Liver (tissue), 2 donors: Measurements from ENCODE around the gene VSIG10.

Experiments used
- CTCF ChIP-seq: fragments of 150-350 bp; IDR thresholded peaks from 2 replicates; pipeline ENCODE4 v1.5.1; 2017; ENCODE audit warnings: improper control_type of control experiment, low read depth, low read length; ENCODE audit not compliant: missing input control
- TF ChIP-seq, protein P1 (sequence below): IDR thresholded peaks from 2 replicates; pipeline ENCODE4 v1.6.1; 2016; ENCODE audit warnings: antibody characterized with exemption, mild to moderate bottlenecking
- donor health status: healthy.

DNA sequence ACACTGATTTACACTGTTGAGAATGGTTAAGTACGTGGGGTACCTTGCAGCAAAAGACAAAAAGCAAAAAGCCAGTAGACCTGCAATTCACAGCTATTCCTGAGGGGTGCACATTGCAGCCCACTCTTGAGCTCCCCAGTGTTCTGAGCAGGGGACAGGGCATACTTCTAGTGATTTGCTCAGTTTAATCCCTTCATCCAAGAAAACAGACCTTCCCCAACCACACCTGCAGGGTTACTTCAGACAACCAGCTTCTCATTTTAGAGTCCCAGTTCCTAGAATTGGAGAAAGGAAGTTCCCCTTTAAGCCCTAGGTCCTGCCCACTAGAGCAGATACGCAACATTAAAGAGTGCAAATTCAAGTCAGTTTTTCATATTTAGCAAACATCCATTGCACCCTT, 39.2 kb downstream of the VSIG10 start:
- peak; percentile 13 for TF ChIP-seq CTCF
- TF ChIP-seq, protein P1, sequence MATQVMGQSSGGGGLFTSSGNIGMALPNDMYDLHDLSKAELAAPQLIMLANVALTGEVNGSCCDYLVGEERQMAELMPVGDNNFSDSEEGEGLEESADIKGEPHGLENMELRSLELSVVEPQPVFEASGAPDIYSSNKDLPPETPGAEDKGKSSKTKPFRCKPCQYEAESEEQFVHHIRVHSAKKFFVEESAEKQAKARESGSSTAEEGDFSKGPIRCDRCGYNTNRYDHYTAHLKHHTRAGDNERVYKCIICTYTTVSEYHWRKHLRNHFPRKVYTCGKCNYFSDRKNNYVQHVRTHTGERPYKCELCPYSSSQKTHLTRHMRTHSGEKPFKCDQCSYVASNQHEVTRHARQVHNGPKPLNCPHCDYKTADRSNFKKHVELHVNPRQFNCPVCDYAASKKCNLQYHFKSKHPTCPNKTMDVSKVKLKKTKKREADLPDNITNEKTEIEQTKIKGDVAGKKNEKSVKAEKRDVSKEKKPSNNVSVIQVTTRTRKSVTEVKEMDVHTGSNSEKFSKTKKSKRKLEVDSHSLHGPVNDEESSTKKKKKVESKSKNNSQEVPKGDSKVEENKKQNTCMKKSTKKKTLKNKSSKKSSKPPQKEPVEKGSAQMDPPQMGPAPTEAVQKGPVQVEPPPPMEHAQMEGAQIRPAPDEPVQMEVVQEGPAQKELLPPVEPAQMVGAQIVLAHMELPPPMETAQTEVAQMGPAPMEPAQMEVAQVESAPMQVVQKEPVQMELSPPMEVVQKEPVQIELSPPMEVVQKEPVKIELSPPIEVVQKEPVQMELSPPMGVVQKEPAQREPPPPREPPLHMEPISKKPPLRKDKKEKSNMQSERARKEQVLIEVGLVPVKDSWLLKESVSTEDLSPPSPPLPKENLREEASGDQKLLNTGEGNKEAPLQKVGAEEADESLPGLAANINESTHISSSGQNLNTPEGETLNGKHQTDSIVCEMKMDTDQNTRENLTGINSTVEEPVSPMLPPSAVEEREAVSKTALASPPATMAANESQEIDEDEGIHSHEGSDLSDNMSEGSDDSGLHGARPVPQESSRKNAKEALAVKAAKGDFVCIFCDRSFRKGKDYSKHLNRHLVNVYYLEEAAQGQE = no peak
